Astrocyte (in vitro differentiated cells and primary cell): ENCODE results near the gene TST. TPM values are rescaled to one million over a fixed set of nuclear protein-coding genes. Genes with fewer than 3 reads are reported as not detected.

ENCODE experiments used
- DNase-seq: peaks from one replicate; pipeline ENCODE4 v3.0.0-alpha.2; 2010; ENCODE audit warnings: low read depth
- FAIRE-seq: peaks from 2 replicates; lab custom pipeline; 2011; peaks lifted over from hg19 to GRCh38; lab: Jason Lieb, UNC
- H2AFZ ChIP-seq: 2 replicates; pipeline ENCODE4 v1.6.0; 2012; ENCODE audit warnings: low read depth, low read length, inconsistent platforms
- H3K27ac ChIP-seq: 2 replicates; pipeline ENCODE4 v1.5.1; 2011; ENCODE audit warnings: low read depth, low read length, inconsistent platforms
- H3K27me3 ChIP-seq: 2 replicates; pipeline ENCODE4 v1.6.0; 2011; ENCODE audit warnings: low read length, inconsistent platforms; ENCODE audit not compliant: insufficient read depth
- H3K36me3 ChIP-seq: 2 replicates; pipeline ENCODE4 v1.5.1; 2011; ENCODE audit warnings: low read length, inconsistent platforms; ENCODE audit not compliant: insufficient read depth
- H3K4me1 ChIP-seq: 2 replicates; pipeline ENCODE4 v1.5.1; 2011; ENCODE audit warnings: low read length, inconsistent platforms; ENCODE audit not compliant: insufficient read depth
- H3K4me2 ChIP-seq: 2 replicates; pipeline ENCODE4 v1.6.0; 2012; ENCODE audit warnings: low read length, inconsistent platforms
- H3K4me3 ChIP-seq: 2 replicates; pipeline ENCODE4 v1.5.1; 2011; ENCODE audit warnings: low read depth, mild to moderate bottlenecking, low read length, inconsistent platforms; ENCODE audit not compliant: insufficient read depth
- H3K79me2 ChIP-seq: 2 replicates; pipeline ENCODE4 v1.6.0; 2012; ENCODE audit warnings: mild to moderate bottlenecking, low read length, inconsistent platforms; ENCODE audit not compliant: insufficient read depth
- H3K9ac ChIP-seq: 2 replicates; pipeline ENCODE4 v1.6.0; 2012; ENCODE audit warnings: mild to moderate bottlenecking, low read length, inconsistent platforms
- H3K9me3 ChIP-seq: 2 replicates; pipeline ENCODE4 v1.5.1; 2012; ENCODE audit warnings: low read depth, mild to moderate bottlenecking, low read length, inconsistent platforms; ENCODE audit not compliant: insufficient read depth
- H4K20me1 ChIP-seq: 2 replicates; pipeline ENCODE4 v1.6.0; 2012; ENCODE audit warnings: low read length, inconsistent platforms; ENCODE audit not compliant: insufficient read depth
- H3K27ac Mint-ChIP-seq: one replicate; pipeline ENCODE4 v1.8.0; 2021; ENCODE audit warnings: mild to moderate bottlenecking, mixed read lengths; ENCODE audit not compliant: unreplicated experiment
- H3K27me3 Mint-ChIP-seq: one replicate; pipeline ENCODE4 v1.8.0; 2021; ENCODE audit warnings: low read depth, mixed read lengths; ENCODE audit not compliant: unreplicated experiment
- H3K36me3 Mint-ChIP-seq: one replicate; pipeline ENCODE4 v1.8.0; 2021; ENCODE audit warnings: low read depth, mixed read lengths; ENCODE audit not compliant: unreplicated experiment
- H3K4me1 Mint-ChIP-seq: one replicate; pipeline ENCODE4 v1.8.0; 2021; ENCODE audit warnings: low read depth, mixed read lengths; ENCODE audit not compliant: unreplicated experiment
- H3K4me3 Mint-ChIP-seq: one replicate; pipeline ENCODE4 v1.8.0; 2021; ENCODE audit warnings: mild to moderate bottlenecking, moderate library complexity, mixed read lengths; ENCODE audit not compliant: unreplicated experiment
- H3K9me3 Mint-ChIP-seq: one replicate; pipeline ENCODE4 v1.8.0; 2021; ENCODE audit warnings: mild to moderate bottlenecking, mixed read lengths; ENCODE audit not compliant: unreplicated experiment
- CTCF ChIP-seq: IDR thresholded peaks from 2 replicates; pipeline ENCODE4 v1.5.1; 2011; ENCODE audit warnings: low read depth, mild to moderate bottlenecking, inconsistent platforms, low read length, moderate library complexity; ENCODE audit not compliant: insufficient read depth
- EZH2 ChIP-seq: IDR thresholded peaks from 2 replicates; pipeline ENCODE4 v1.6.1; 2012; ENCODE audit warnings: mild to moderate bottlenecking, low read length, inconsistent platforms; ENCODE audit not compliant: insufficient read depth
- total RNA-seq: library from RNA; stranded (reverse); gene quantifications from 2 replicates; pipeline ENCODE4 v1.2.1, GENCODE V29; 2021

The TST gene
- total RNA-seq, 1 donor from 2014 or later = 32.2 TPM

- Histone ChIP-seq H3K27me3 (no peaks in the 10 kb centered on the region), H4K20me1 (peaks cover 45% of the 10 kb centered on the region), H2AFZ (no peak overlapping the region), H3K4me3 (no peak overlapping the region), H3K4me2 (no peak overlapping the region), H3K36me3 (peaks cover 7% of the 10 kb centered on the region), H3K9ac (no peak overlapping the region), H3K79me2 (peaks cover 2% of the 10 kb centered on the region), H3K9me3 (no peaks in the 10 kb centered on the region), H3K4me1 (no peaks in the 10 kb centered on the region), H3K27ac (no peak overlapping the region)
- no peaks in the 10 kb centered on the region for H3K9me3 Mint-ChIP-seq
- no peak overlapping the region for H3K27ac Mint-ChIP-seq
- FAIRE-seq (no peak), DNase-seq (no peak)
- no peak for TF ChIP-seq EZH2
- TF ChIP-seq CTCF = no peak
- H3K4me3 Mint-ChIP-seq = no peak overlapping the region
- H3K36me3 Mint-ChIP-seq = peaks cover 8% of the 10 kb centered on the region
- H3K4me1 Mint-ChIP-seq = peaks cover 6% of the 10 kb centered on the region
- H3K27me3 Mint-ChIP-seq = no peaks in the 10 kb centered on the region
Observed at GRCh38 chr22:37027556-37027955, 8.3 kb upstream of the TST start.

GRCh38 chr22:37026325-37026724 lies 7.1 kb upstream of the TST start:
- Histone ChIP-seq H3K4me3 (no peak overlapping the region), H2AFZ (no peak overlapping the region), H3K79me2 (peaks cover 2% of the 10 kb centered on the region), H3K9ac (no peak overlapping the region), H3K36me3 (peaks cover 7% of the 10 kb centered on the region), H3K9me3 (no peaks in the 10 kb centered on the region), H4K20me1 (peaks cover 55% of the 10 kb centered on the region), H3K27ac (no peak overlapping the region), H3K4me1 (no peaks in the 10 kb centered on the region), H3K4me2 (no peak overlapping the region), H3K27me3 (no peaks in the 10 kb centered on the region)
- no peaks in the 10 kb centered on the region for H3K27me3 Mint-ChIP-seq
- DNase-seq = no peak
- peaks cover 4% of the 10 kb centered on the region for H3K4me1 Mint-ChIP-seq
- H3K36me3 Mint-ChIP-seq = peaks cover 8% of the 10 kb centered on the region
- TF ChIP-seq CTCF (no peak), EZH2 (no peak)
- no peak for FAIRE-seq
- H3K27ac Mint-ChIP-seq = no peak overlapping the region
- H3K9me3 Mint-ChIP-seq = no peaks in the 10 kb centered on the region
- no peak overlapping the region for H3K4me3 Mint-ChIP-seq

GRCh38 chr22:37025500-37026070 lies 6.3 kb upstream of the TST start:
- peaks cover 8% of the 10 kb centered on the region for H3K36me3 Mint-ChIP-seq

More at GRCh38 chr22:37025500-37026070, 6.3 kb upstream of the TST start:
- Histone ChIP-seq H3K27ac (no peak overlapping the region), H3K4me3 (no peak overlapping the region), H4K20me1 (peaks cover 55% of the 10 kb centered on the region), H3K4me2 (no peak overlapping the region), H3K4me1 (peaks cover 2% of the 10 kb centered on the region), H2AFZ (no peak overlapping the region), H3K9ac (no peak overlapping the region), H3K36me3 (peaks cover 7% of the 10 kb centered on the region), H3K79me2 (peaks cover 6% of the 10 kb centered on the region), H3K9me3 (no peaks in the 10 kb centered on the region), H3K27me3 (no peaks in the 10 kb centered on the region)
- Mint-ChIP-seq H3K9me3 (no peaks in the 10 kb centered on the region), H3K4me3 (no peak overlapping the region), H3K27ac (no peak overlapping the region), H3K4me1 (peaks cover 2% of the 10 kb centered on the region), H3K27me3 (no peaks in the 10 kb centered on the region)
- FAIRE-seq = no peak
- TF ChIP-seq CTCF (no peak), EZH2 (no peak)
- no peak for DNase-seq
